Testis (tissue), 2 donors: ENCODE results near the gene EMC10.

ENCODE experiments used
- POLR2A ChIP-seq: fragments of 450-650 bp; IDR thresholded peaks from one replicate; pipeline ENCODE4 v1.6.1; 2017; ENCODE audit warnings: antibody characterized with exemption, mild to moderate bottlenecking, moderate library complexity
- TF ChIP-seq, protein P1 (sequence below), 3 experiments: fragments of 450-650 bp in 2 of 3; fragments of 200-600 bp in 1 of 3; sonication (generic) in 1 of 3; IDR thresholded peaks; one replicate each; pipeline ENCODE4 v1.5.1; 2016 to 2019; ENCODE audit warnings: antibody characterized with exemption in 3 of 3, mild to moderate bottlenecking in 2 of 3, moderate library complexity in 1 of 3

GRCh38 chr19:50427318-50427925 is 48.9 kb upstream of the EMC10 start:
- TF ChIP-seq, protein P1, sequence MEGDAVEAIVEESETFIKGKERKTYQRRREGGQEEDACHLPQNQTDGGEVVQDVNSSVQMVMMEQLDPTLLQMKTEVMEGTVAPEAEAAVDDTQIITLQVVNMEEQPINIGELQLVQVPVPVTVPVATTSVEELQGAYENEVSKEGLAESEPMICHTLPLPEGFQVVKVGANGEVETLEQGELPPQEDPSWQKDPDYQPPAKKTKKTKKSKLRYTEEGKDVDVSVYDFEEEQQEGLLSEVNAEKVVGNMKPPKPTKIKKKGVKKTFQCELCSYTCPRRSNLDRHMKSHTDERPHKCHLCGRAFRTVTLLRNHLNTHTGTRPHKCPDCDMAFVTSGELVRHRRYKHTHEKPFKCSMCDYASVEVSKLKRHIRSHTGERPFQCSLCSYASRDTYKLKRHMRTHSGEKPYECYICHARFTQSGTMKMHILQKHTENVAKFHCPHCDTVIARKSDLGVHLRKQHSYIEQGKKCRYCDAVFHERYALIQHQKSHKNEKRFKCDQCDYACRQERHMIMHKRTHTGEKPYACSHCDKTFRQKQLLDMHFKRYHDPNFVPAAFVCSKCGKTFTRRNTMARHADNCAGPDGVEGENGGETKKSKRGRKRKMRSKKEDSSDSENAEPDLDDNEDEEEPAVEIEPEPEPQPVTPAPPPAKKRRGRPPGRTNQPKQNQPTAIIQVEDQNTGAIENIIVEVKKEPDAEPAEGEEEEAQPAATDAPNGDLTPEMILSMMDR (IDR thresholded peaks at IDR 0.05), result no peak
- no peak for TF ChIP-seq POLR2A
